ENCODE measurements around the gene TFCP2.
"Not testable (repeated sequence)": the region's sequence is repeated elsewhere in the genome, so short reads cannot be mapped to it uniquely, and the experiment has no call there.

TFCP2 gene

GRCh38 chr12:51081421-51081820, 91.5 kb downstream of the TFCP2 start:
- DNase-seq: no peak

DNA sequence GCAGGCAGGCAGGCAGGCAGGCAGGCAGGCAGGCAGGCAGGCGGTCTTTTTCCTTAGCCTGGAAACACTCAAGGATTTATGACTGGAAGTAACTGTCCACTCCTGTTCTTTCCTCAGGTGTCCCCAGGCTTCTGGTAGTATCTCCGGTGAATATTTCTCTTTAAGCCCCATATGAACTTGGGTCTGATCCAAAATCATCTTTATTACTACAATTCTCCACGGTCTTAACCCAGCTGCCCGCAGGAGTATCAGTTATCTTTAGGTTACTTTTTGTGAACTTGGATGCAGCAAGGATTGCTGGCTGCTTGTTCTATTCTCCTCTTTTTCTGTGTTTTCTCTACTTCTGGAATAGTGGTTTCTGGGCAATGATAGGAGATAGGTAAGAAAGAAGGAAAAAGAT, 92.8 kb downstream of the TFCP2 start:
- no peak for DNase-seq

- not testable (repeated sequence) for DNase-seq
These were observed 94.1 kb downstream of the TFCP2 start for GRCh38 chr12:51078866-51079265.

DNA sequence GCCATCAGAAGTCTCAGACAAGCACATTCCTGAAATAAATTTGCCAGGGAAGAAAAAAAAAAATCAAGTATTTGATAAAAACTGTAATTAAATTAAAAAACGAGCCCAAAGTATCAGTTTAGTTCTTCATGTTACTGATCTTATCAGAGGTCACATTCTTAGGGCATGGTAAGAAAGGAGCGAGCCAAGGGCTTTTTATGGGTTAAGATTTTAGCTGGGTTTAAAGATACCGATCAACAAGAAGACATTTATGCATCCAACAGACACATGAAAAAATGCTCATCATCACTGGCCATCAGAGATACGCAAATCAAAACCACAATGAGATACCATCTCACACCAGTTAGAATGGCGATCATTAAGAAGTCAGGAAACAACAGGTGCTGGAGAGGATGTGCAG, 94.6 kb downstream of the TFCP2 start:
- not testable (repeated sequence) for DNase-seq

GRCh38 chr12:51077930-51078329, 95.0 kb downstream of the TFCP2 start:
- peak in 7 of 14 donors; percentile 3 to 23 (median 11) for DNase-seq

GRCh38 chr12:51076236-51076930, 96.6 kb downstream of the TFCP2 start:
- DNase-seq: no peak

- no peak for DNase-seq
These were observed 97.5 kb downstream of the TFCP2 start for GRCh38 chr12:51075390-51075789.

GRCh38 chr12:51071663-51072062, 101.3 kb downstream of the TFCP2 start:
- no peak for DNase-seq

GRCh38 chr12:51070004-51070403, 102.9 kb downstream of the TFCP2 start:
- no peak for DNase-seq

DNA sequence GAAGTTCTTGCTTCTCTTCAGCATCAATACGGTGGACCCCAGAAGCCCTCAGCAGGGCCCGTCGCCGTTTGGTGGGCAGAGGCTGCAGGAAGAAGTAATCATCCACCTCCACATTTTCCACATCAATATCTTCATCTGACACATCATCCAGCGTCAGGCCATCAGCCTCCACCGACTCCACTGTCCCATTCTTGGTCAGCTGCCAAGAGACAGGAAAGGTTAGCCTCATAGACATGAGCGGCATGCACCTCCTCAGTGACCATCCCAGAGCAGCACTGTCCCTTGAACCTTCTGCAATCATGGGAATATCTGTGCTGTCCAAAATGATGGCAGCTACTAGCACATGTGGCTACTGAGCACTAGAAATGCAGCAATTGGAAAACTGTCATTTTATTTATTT, 105.2 kb downstream of the TFCP2 start:
- no peak for DNase-seq

- DNase-seq: no peak
These were observed 105.7 kb downstream of the TFCP2 start for GRCh38 chr12:51067229-51067628.

DNA sequence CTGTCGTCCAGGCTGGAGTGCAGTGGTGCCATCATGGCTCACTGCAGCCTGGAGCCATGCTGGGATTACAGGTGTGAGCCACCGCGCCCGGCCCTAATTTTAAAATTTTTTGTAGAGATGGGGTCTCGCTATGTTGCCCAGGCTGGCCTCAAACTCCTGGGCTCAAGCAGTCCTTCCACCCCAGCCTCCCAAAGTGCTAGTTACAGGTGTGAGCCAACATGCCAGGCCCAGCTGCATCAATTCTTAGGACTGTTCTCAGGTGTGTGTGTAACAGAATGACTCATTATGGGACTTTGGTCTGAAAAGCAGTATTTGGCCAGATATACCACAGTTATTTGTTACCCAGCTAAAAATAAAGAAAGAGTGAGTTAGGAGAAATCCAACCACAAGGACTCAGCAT, 107.4 kb downstream of the TFCP2 start:
- no peak for DNase-seq

GRCh38 chr12:51062631-51063397, 110.1 kb downstream of the TFCP2 start:
- no peak for DNase-seq

GRCh38 chr12:51059086-51059485, 113.8 kb downstream of the TFCP2 start:
- no peak for DNase-seq

- no peak for DNase-seq
These were observed 116.7 kb downstream of the TFCP2 start for GRCh38 chr12:51056242-51056641.

DNA sequence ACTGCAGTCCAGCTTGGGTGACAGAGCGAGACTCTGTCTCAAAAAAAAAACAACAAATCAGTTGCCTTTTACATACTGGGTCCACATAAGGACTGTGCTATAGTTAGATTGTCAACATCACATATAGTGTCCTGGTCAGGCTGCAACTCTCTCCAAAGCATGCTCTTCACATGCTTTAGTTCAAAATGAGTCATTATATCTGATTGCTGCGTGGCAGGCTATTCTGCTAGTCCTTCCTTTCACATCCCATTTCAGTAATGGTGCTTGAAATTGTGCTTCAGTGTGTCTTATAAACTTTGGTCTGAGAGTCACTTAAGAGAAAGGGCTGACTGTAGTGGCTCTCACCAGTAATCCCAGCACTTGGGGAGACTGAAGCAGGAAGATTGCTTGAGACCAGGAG, 117.9 kb downstream of the TFCP2 start:
- no peak for DNase-seq

- no peak for DNase-seq
These were observed 121.1 kb downstream of the TFCP2 start for GRCh38 chr12:51051787-51052186.

GRCh38 chr12:51049525-51049924, 123.4 kb downstream of the TFCP2 start:
- no peak for DNase-seq

DNA sequence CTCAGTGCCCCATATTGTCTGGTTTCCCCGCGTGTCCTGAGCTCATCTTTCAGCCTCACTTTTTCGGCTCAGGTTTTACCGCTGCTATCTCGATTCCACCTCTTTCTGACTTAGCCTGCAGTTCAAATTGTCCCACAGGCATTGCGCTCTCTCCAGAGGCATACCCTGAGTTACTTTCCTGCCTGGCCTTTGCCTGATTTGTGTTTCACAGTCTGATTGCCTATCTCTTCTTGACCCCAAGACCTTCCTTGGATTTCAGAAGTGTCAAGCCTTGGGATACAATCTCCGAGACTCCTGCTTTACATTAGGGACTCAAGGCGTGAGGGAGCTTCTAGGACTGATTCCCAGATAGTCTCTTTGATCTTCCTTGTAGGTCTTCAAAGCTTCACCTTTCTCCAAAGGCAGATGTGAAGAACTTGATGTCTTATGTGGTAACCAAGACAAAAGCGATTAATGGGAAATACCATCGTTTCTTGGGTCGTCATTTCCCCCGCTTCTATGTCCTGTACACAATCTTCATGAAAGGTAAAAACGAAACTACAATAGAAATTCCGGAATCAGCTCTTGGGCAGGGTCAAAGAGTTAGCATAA, 124.2 kb downstream of the TFCP2 start:
- DNase-seq: peak in 2 of 14 donors; percentile 29 to 30

- peak; percentile 78 to 99 (median 98) for DNase-seq
These were observed 125.0 kb downstream of the TFCP2 start, which contains the start of gene LETMD1 for GRCh38 chr12:51047655-51048540. Gene LETMD1, plus strand, starts transcription at chr12:51048327. Its CDS starts 30 bp downstream, at chr12:51048357.

Data from C1 segment of cervical spinal cord (tissue), 14 donors.